BJ (cell line): ENCODE measurements around the gene RRBP1. TPM values are rescaled to one million over a fixed set of nuclear protein-coding genes. Genes with fewer than 3 reads are reported as not detected.

ENCODE experiments used
- CTCF ChIA-PET: fragments of 350-600 bp; formaldehyde crosslinking; extraction: SDS; loops from one replicate; lab custom pipeline; 2021; ENCODE audit warnings: antibody characterized with exemption, inconsistent platforms; lab: Yijun Ruan, JAX
- POLR2A ChIA-PET: fragments of 300-600 bp; sonication (Branson Sonifier 250); formaldehyde crosslinking; extraction: SDS; loops from one replicate; lab custom pipeline; 2021; ENCODE audit warnings: antibody characterized with exemption; lab: Charles Lee
- DNase-seq: peaks from one replicate; pipeline ENCODE4 v3.0.0-alpha.2; 2011; ENCODE audit warnings: low read depth
- H3K27me3 ChIP-seq: 2 replicates; pipeline ENCODE4 v1.6.0; 2011; ENCODE audit warnings: low read length; ENCODE audit not compliant: control insufficient read depth, insufficient read depth
- H3K36me3 ChIP-seq: 2 replicates; pipeline ENCODE4 v1.5.1; 2011; ENCODE audit warnings: low read length; ENCODE audit not compliant: control insufficient read depth, insufficient read depth
- H3K4me3 ChIP-seq: 2 replicates; pipeline ENCODE4 v1.5.1; 2011; ENCODE audit warnings: low read depth, mild to moderate bottlenecking, control low read depth, low read length
- CTCF ChIP-seq: IDR thresholded peaks from 2 replicates; pipeline ENCODE4 v1.5.1; 2011; ENCODE audit warnings: low read depth, mild to moderate bottlenecking, control low read depth, inconsistent platforms, low read length, moderate library complexity; ENCODE audit not compliant: insufficient read depth
- polyA plus RNA-seq: library from polyadenylated mRNA; depleted of rRNA; stranded (reverse); fragments of >200 nt; gene quantifications from 2 replicates; pipeline ENCODE4 v1.2.3, GENCODE V29; 2011

Gene RRBP1
- polyA plus RNA-seq, 1 experiment = 98.7 TPM

- POLR2A ChIA-PET = no interaction called here
- peaks cover 85% of the 10 kb centered on the region for H3K36me3 ChIP-seq
- no peak for TF ChIP-seq CTCF
- CTCF ChIA-PET = interaction anchor here (0.9 to 3.2 kb wide), 5 partner anchors 8 to 268 kb away, joined by 3 to 12 read pairs (median 3); no protein-coding TSS in a partner anchor
- DNase-seq = no peak
- no peaks in the 10 kb centered on the region for H3K27me3 ChIP-seq
- H3K4me3 ChIP-seq = no peak overlapping the region
Measured at GRCh38 chr20:17630151-17630805, 51.8 kb downstream of the RRBP1 start.

- CTCF ChIA-PET = interaction anchor here (1.3 to 2.0 kb wide), 3 partner anchors 93 to 268 kb away, joined by 3 to 6 read pairs (median 3); no protein-coding TSS in a partner anchor
- TF ChIP-seq CTCF = no peak
- H3K36me3 ChIP-seq = peaks cover 85% of the 10 kb centered on the region
- H3K27me3 ChIP-seq = no peaks in the 10 kb centered on the region
- POLR2A ChIA-PET = no interaction called here
- no peak overlapping the region for H3K4me3 ChIP-seq
- no peak for DNase-seq
Measured at GRCh38 chr20:17629678-17630089, 52.4 kb downstream of the RRBP1 start.

GRCh38 chr20:17629025-17629424 lies 53.0 kb downstream of the RRBP1 start:
- H3K36me3 ChIP-seq = peaks cover 85% of the 10 kb centered on the region

DNA sequence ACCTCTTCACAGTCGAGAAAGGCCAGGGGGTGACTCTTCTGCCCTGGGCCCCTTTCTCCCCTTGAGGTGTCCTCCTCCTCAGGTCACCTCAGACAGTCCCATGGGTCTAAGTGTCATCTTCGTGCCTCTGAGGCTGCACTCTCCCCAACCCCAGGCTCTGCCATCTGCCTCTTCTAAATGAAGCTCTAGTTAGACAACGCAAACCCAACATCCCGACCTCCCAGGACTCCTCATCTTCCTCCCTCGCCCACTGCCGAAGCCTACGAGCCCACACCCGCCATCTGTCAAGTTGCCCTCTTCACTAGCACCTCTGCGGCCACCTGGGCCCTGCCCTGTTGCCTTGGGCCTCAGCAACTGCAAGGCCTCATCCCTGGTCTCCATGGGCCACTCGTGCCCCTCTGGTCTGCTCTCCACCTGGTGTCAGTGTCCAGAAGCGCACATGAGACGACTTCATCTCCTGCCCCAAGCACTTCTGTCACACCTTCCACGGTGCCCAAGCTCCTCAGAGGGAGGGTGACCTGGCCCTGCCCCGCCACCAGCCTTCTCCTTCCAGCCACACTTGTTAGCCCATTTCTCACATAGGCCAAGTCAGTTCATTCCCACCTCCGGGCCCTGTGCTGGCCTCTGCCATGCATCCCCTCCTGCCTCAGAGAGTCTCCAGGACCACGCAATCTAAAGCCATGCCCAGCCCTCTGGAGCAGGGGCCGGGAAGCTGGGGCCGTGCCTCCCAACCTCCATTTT lies 53.8 kb downstream of the RRBP1 start:
- ChIA-PET POLR2A (interaction anchor here (0.6 kb wide), 1 partner anchor 283 kb away, joined by 5 read pairs; no protein-coding TSS in a partner anchor), CTCF (interaction anchor here (0.9 to 2.0 kb wide), 3 partner anchors 12 to 91 kb away, joined by 3 to 6 read pairs (median 5); no protein-coding TSS in a partner anchor)
- no peak for TF ChIP-seq CTCF
- Histone ChIP-seq H3K27me3 (no peaks in the 10 kb centered on the region), H3K36me3 (peaks cover 85% of the 10 kb centered on the region), H3K4me3 (no peak overlapping the region)
- no peak for DNase-seq

More at GRCh38 chr20:17629025-17629424, 53.0 kb downstream of the RRBP1 start:
- no peak for TF ChIP-seq CTCF
- CTCF ChIA-PET = interaction anchor here (0.9 to 2.0 kb wide), 3 partner anchors 13 to 269 kb away, joined by 3 to 6 read pairs (median 3); no protein-coding TSS in a partner anchor
- POLR2A ChIA-PET = interaction anchor here (0.6 kb wide), 1 partner anchor 284 kb away, joined by 5 read pairs; no protein-coding TSS in a partner anchor
- no peak for DNase-seq
- H3K27me3 ChIP-seq = no peaks in the 10 kb centered on the region
- H3K4me3 ChIP-seq = no peak overlapping the region
